Caco-2 (cell line): ENCODE measurements around the gene LDAF1. TPM values are rescaled to one million over a fixed set of nuclear protein-coding genes. Genes with fewer than 3 reads are reported as not detected.

ENCODE experiments used
- BruUV-seq: library from RNA; stranded (reverse); fragments of 400-500 nt; replicated peaks from 2 replicates; lab custom pipeline; 2021; lab: Mats Ljungman, UMichigan
- CTCF ChIA-PET: fragments of 300-600 bp; sonication (Branson Sonifier 250); formaldehyde crosslinking; loops from one replicate; lab custom pipeline; 2022; ENCODE audit warnings: antibody characterized with exemption; lab: Charles Lee
- POLR2A ChIA-PET: fragments of 300-600 bp; sonication (Branson Sonifier 250); formaldehyde crosslinking; loops from one replicate; lab custom pipeline; 2022; ENCODE audit warnings: antibody characterized with exemption; lab: Charles Lee
- DNase-seq, 2 experiments: peaks; one replicate each; pipeline versions ENCODE4 v3.0.0 to v3.0.0-alpha.2; 2020 to 2022
- H3K27me3 ChIP-seq: replicated peaks from 2 replicates; pipeline ENCODE4 v1.6.0; 2011; ENCODE audit warnings: low read length; ENCODE audit not compliant: control insufficient read depth, insufficient read depth
- H3K36me3 ChIP-seq: 2 replicates; pipeline ENCODE4 v1.5.1; 2011; ENCODE audit warnings: low read length; ENCODE audit not compliant: control insufficient read depth, insufficient read depth
- H3K4me1 ChIP-seq: fragments of 250-450 bp; sonication (Bioruptor Pico); 2 replicates; pipeline ENCODE4 v1.5.1; 2020; ENCODE audit warnings: mild to moderate bottlenecking
- H3K4me3 ChIP-seq: 2 replicates; pipeline ENCODE4 v1.5.1; 2011; ENCODE audit warnings: low read depth, mild to moderate bottlenecking, control low read depth, low read length
- H3K9me3 ChIP-seq: fragments of 250-450 bp; sonication (Bioruptor Pico); 2 replicates; pipeline ENCODE4 v1.5.1; 2020; ENCODE audit warnings: mild to moderate bottlenecking, moderate library complexity
- H3K27ac Mint-ChIP-seq: one replicate; pipeline ENCODE4 v1.8.0; 2022; ENCODE audit warnings: mixed read lengths; ENCODE audit not compliant: unreplicated experiment
- H3K27me3 Mint-ChIP-seq: one replicate; pipeline ENCODE4 v1.8.0; 2022; ENCODE audit warnings: mixed read lengths; ENCODE audit not compliant: insufficient read depth, unreplicated experiment
- H3K36me3 Mint-ChIP-seq: one replicate; pipeline ENCODE4 v1.8.0; 2022; ENCODE audit warnings: mild to moderate bottlenecking, mixed read lengths; ENCODE audit not compliant: insufficient read depth, unreplicated experiment
- H3K4me1 Mint-ChIP-seq: one replicate; pipeline ENCODE4 v1.8.0; 2022; ENCODE audit warnings: low read depth, mixed read lengths; ENCODE audit not compliant: unreplicated experiment
- H3K4me3 Mint-ChIP-seq: one replicate; pipeline ENCODE4 v1.8.0; 2022; ENCODE audit warnings: mild to moderate bottlenecking, moderate library complexity, mixed read lengths; ENCODE audit not compliant: unreplicated experiment
- H3K9me3 Mint-ChIP-seq: one replicate; pipeline ENCODE4 v1.8.0; 2022; ENCODE audit warnings: mixed read lengths; ENCODE audit not compliant: unreplicated experiment
- intact Hi-C: fragments of 100-400 bp; cut with micrococcal nuclease; formaldehyde crosslinking; loops from one replicate; pipeline ENCODE4 v1.10.0; 2022; ENCODE audit not compliant: unreplicated experiment
- total RNA-seq: library from RNA; stranded (reverse); gene quantifications from 2 replicates; pipeline ENCODE4 v1.2.3, GENCODE V29; 2022
- TF ChIP-seq, protein P1 (sequence below), 2 experiments: fragments of 200-600 bp in 1 of 2; IDR thresholded peaks; 1 replicate in 1 of 2; 2 replicates in 1 of 2; pipeline versions ENCODE4 v1.5.1 to v1.8.0; 2011 to 2022; ENCODE audit warnings: antibody characterized with exemption in 1 of 2, control low read depth in 1 of 2, inconsistent platforms in 1 of 2, low read depth in 1 of 2, low read length in 1 of 2, mild to moderate bottlenecking in 1 of 2, moderate library complexity in 1 of 2; ENCODE audit not compliant: insufficient read depth in 1 of 2, severe bottlenecking in 1 of 2, unreplicated experiment in 1 of 2

The LDAF1 gene
- total RNA-seq, 1 experiment from 2014 or later = 16.7 TPM

DNA sequence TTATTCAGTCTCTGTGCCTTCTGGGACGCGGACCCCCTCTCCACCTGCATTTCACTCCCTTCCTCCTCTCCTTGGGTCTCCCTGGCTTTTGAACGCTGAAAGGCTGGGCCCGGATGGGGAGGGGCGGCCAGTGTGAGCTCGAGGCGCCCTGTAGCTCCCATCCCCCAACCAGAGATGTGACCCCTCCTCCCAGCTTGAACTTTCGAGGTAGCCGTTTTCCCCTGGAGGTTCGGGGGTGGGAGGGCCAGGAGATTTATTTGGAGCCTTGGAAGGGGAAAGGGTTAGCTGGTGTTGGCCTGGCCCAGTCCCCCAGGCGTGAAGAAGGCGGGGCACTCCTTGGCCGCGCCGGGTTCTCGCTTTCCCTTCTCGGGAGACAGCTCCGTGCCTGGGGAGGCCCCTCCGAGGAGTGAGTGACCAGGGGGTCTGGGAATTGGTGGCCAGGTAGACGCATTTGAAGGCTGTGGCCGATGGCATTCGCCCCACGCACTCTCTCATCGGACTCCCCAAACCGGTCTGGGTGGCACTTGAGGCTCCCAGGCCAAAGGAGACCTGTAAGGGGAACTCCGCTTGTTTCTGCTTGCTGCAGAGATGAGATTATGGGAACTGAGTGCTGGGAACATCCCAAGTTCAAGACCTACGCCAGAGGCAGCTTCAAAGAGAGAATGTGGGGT is 942 bp downstream of the LDAF1 start:
- peak; percentile 50 to 59 for DNase-seq
- Histone ChIP-seq H3K4me3 (peak overlapping the region; percentile 74), H3K9me3 (no peaks in the 10 kb centered on the region), H3K4me1 (no peaks in the 10 kb centered on the region), H3K36me3 (no peaks in the 10 kb centered on the region), H3K27me3 (no peaks in the 10 kb centered on the region)
- intact Hi-C loops = loop anchor here (5.0 kb wide), 1 partner anchor 307 kb away; no protein-coding TSS in a partner anchor
- peaks cover 16% of the 10 kb centered on the region for H3K36me3 Mint-ChIP-seq
- no TSS peak for BruUV-seq
- ChIA-PET POLR2A (no interaction called here), CTCF (interaction anchor here (0.7 to 1.5 kb wide), 3 partner anchors 29 to 142 kb away, joined by 3 to 9 read pairs (median 3); no protein-coding TSS in a partner anchor)
- H3K27me3 Mint-ChIP-seq = no peaks in the 10 kb centered on the region
- peak overlapping the region; percentile 99 for H3K4me3 Mint-ChIP-seq
- H3K4me1 Mint-ChIP-seq = no peaks in the 10 kb centered on the region
- H3K9me3 Mint-ChIP-seq = no peaks in the 10 kb centered on the region
- TF ChIP-seq, protein P1, sequence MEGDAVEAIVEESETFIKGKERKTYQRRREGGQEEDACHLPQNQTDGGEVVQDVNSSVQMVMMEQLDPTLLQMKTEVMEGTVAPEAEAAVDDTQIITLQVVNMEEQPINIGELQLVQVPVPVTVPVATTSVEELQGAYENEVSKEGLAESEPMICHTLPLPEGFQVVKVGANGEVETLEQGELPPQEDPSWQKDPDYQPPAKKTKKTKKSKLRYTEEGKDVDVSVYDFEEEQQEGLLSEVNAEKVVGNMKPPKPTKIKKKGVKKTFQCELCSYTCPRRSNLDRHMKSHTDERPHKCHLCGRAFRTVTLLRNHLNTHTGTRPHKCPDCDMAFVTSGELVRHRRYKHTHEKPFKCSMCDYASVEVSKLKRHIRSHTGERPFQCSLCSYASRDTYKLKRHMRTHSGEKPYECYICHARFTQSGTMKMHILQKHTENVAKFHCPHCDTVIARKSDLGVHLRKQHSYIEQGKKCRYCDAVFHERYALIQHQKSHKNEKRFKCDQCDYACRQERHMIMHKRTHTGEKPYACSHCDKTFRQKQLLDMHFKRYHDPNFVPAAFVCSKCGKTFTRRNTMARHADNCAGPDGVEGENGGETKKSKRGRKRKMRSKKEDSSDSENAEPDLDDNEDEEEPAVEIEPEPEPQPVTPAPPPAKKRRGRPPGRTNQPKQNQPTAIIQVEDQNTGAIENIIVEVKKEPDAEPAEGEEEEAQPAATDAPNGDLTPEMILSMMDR (IDR thresholded peaks at IDR 0.05; ENCODE audit: insufficient read depth in 1 of 2, low read depth in 1 of 2, low read length in 1 of 2, severe bottlenecking in 1 of 2, unreplicated experiment in 1 of 2) = no peak
- no peak overlapping the region for H3K27ac Mint-ChIP-seq

- Histone ChIP-seq H3K4me3 (no peak overlapping the region), H3K9me3 (no peaks in the 10 kb centered on the region), H3K36me3 (no peaks in the 10 kb centered on the region), H3K27me3 (no peaks in the 10 kb centered on the region), H3K4me1 (no peaks in the 10 kb centered on the region)
- ChIA-PET CTCF (no interaction called here), POLR2A (no interaction called here)
- TF ChIP-seq, protein P1 (IDR thresholded peaks at IDR 0.05; ENCODE audit: insufficient read depth in 1 of 2, low read depth in 1 of 2, low read length in 1 of 2, severe bottlenecking in 1 of 2, unreplicated experiment in 1 of 2) = no peak
- Mint-ChIP-seq H3K4me1 (no peaks in the 10 kb centered on the region), H3K27me3 (no peaks in the 10 kb centered on the region), H3K9me3 (no peaks in the 10 kb centered on the region), H3K36me3 (peaks cover 22% of the 10 kb centered on the region), H3K4me3 (no peak overlapping the region), H3K27ac (no peak overlapping the region)
- DNase-seq = no peak
- BruUV-seq = no TSS peak
- intact Hi-C loops = no loop called here
Observed at GRCh38 chr16:21160276-21160675, 1.8 kb downstream of the LDAF1 start.

DNA sequence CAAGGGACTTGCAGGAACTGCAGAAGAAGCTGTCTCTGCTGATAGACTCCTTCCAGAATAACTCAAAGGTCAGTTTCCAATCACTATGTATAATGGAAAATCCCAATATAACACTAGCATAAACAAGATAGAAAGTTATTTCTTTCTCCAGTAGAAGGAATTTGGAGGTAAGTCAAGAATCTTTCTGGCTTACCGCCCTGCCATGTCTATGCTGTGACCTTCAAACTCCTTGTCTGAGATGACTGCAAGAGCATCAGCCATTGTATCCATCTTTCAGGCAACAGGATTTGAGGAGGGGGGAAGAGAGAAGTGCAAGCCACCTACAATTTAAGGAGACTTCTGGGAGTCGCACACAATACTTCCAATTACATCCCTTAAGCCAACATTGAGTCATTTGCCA is 2.7 kb downstream of the LDAF1 start:
- intact Hi-C loops = no loop called here
- Mint-ChIP-seq H3K36me3 (peaks cover 22% of the 10 kb centered on the region), H3K27ac (no peak overlapping the region), H3K27me3 (no peaks in the 10 kb centered on the region), H3K9me3 (no peaks in the 10 kb centered on the region), H3K4me3 (no peak overlapping the region), H3K4me1 (no peaks in the 10 kb centered on the region)
- Histone ChIP-seq H3K9me3 (no peaks in the 10 kb centered on the region), H3K4me1 (no peaks in the 10 kb centered on the region), H3K27me3 (no peaks in the 10 kb centered on the region), H3K36me3 (no peaks in the 10 kb centered on the region), H3K4me3 (no peak overlapping the region)
- no peak for DNase-seq
- CTCF ChIA-PET = no interaction called here
- POLR2A ChIA-PET = no interaction called here
- TF ChIP-seq, protein P1 (IDR thresholded peaks at IDR 0.05; ENCODE audit: insufficient read depth in 1 of 2, low read depth in 1 of 2, low read length in 1 of 2, severe bottlenecking in 1 of 2, unreplicated experiment in 1 of 2) = no peak
- BruUV-seq = no TSS peak
